Activated effector memory CD4-positive, alpha-beta T cell treated with anti-CD3 and anti-CD28 coated beads, Interleukin-2, amount 50 U/mL, for 16 hours (primary cell): Measurements from ENCODE around the gene TNFAIP8L2.
A peak's percentile ranks its signal among the peaks of the same experiment; 100 is the strongest.

Experiments
- DNase-seq: peaks from one replicate; pipeline ENCODE4 v3.0.0-alpha.2; 2020

The TNFAIP8L2 gene

DNA sequence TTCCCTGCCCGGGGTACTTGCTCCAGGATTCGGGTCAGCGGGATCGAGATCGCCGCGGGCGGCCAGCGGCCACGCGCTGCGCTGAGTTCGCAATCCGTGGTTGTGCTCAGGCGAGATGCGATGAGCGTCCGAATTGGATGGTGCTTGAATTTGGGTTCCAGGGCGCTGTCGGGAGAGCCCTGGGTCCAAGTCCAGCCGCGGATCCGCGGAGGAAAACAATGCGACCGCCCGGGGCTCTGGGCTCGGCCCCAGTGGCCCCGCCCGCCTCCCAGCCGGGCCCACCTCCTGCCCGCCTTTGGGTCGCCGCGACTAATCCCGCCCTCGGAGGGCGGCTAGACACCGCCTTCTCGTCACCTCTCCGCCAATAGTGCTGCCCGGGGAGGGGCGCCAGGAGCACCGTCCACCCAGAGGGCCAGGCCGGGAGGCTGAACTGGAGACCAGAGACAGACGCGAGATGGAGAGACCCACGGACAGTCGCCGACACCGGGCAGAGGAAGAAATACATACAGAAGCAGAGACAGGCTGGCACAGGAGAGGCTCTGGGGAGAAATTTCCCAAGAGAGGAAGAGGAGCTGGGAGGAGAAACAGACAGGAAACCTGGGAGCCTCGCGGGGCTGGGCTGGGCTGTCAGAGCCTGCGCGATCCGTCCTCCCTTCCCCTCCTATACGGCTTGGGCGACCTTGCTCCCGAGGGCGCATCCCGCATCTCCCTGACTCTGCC, 9.9 kb upstream of the TNFAIP8L2 start, which contains the start of gene SEMA6C:
Gene SEMA6C, minus strand, starts transcription at position 220 of the 720 bp plus-strand sequence. CDS start 4,010 bp downstream, outside the sequence.
- DNase-seq = peak; percentile 96

DNA sequence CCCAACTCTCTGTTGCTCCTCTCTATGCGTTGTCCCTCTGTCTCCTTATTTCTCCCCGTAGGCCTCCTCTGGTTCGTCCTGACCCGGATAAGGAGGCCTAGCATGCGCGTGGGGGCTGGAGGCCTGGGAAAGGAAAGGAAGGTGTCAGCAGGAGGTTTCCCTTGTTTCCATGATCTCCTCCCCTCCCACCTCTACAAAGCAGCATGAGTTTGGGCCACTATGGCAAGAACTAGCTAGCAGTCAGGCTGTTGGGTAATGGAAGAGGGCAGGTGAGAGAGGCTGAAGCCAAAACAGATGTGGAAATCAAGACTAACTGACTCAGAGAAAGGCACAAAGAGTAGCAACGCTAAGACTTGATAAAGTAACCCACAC, 9.3 kb upstream of the TNFAIP8L2 start:
- no peak for DNase-seq

DNA sequence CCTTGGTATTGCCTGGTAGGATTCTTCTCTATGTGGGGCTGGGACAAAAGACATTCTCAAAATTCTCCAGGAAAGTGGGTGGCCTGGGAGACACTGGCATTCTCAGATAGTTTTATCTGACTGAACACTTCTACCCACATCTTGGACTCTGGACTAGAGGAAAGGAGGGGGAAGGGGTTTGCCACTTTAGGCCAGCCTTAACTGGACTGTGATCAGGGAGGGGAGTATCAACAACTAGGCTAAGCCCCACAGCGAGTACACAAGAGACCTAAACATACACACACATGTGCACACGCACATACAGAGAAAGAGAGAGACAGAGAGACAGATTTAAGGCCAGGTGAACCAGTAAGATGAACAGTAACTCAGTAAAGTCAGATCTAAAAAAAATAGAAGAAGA, 8.8 kb upstream of the TNFAIP8L2 start:
- DNase-seq = no peak

DNA sequence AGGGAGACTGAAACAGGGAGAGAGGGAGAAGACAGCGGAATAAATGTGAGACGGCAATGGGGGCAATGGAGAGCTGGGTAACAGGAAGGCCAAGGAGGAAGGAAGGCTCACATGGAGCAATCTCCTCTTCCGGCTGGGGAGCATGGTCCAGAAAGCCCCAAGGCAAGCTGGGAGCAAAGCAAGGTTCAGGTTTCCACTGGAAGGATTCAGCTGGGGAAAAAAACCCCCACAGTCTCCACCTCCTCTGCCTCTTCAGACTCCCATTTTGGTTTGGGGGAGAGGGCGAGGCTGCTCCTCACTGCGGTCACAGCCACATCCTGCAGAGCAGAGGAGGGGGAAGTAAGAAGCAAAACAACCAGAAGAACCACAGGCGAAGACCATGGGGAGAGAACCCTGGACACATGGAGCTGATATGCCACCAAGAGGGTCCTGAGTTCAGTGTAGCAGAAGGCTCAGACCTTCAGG, 650 bp downstream of the TNFAIP8L2 start:
- DNase-seq = peak; percentile 85

DNA sequence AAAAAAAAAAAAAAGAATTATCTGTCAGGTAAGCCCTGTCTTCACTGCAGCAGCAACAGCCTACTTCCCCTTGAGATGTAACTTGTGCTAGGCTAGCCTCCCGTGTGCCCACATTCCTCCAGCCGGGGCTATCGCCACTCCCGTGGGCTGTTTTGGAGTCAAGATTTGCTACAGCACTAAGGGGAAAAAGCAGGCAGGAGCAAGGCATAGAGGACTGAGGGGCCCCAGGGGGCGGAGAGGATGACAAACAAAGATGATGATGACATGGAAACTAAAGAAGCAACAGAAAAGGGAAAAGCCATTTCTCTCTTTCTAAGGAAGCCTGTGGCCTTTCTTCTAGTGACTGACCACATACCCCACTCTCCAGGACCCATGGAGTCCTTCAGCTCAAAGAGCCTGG, 1.9 kb downstream of the TNFAIP8L2 start:
- DNase-seq = peak; percentile 71

DNA sequence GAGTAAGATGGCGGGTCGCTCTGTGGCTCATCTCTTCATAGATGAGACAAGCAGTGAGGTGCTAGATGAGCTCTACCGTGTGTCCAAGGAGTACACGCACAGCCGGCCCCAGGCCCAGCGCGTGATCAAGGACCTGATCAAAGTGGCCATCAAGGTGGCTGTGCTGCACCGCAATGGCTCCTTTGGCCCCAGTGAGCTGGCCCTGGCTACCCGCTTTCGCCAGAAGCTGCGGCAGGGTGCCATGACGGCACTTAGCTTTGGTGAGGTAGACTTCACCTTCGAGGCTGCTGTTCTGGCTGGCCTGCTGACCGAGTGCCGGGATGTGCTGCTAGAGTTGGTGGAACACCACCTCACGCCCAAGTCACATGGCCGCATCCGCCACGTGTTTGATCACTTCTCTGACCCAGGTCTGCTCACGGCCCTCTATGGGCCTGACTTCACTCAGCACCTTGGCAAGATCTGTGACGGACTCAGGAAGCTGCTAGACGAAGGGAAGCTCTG, 2.4 kb downstream of the TNFAIP8L2 start:
- no peak for DNase-seq

DNA sequence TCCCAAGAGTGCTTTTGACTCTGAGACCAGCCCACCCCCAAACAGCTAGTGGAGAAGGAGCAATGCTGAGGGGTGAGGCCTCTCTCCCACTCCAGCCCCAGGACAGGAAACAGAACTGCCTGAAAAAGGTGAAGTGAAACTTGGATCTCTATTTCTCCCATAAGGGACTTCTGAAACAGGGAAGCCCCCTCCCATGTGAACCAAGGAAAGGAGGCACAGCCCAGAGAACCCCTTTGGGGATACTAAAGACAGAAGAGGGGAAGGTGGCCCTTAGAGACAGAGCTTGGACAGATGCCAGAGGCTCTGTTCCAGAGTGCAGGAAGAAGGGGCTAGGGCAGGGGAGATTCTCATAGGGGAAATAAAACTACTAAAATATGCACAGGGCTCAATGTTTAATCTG, 2.9 kb downstream of the TNFAIP8L2 start:
- DNase-seq = no peak

DNA sequence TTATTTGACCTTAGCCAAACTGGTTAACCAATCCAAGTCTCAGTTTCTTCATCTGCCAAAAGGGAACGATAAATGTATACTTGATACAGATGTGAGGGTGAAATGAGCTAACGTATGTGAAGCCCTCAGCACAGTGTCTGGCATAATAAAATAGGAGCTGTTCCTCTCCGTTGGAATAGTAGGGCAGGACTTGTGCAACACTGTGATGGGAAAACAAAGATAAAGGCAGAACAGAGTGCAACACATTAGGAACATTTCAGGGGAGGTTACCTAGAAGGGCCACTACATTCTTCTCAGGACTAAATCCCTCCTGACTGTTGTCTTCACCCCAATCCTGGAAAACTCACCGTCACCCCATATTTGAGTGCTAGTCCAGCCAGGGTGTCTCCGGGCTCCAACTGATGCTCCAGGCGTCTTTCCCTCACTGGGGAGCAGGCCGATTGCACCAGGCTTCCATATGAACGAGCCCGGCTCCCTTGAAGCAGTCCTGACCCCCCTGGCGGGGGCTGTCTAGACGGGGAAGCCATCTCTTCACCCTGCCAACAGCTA, 8.4 kb downstream of the TNFAIP8L2 start:
- no peak for DNase-seq

DNA sequence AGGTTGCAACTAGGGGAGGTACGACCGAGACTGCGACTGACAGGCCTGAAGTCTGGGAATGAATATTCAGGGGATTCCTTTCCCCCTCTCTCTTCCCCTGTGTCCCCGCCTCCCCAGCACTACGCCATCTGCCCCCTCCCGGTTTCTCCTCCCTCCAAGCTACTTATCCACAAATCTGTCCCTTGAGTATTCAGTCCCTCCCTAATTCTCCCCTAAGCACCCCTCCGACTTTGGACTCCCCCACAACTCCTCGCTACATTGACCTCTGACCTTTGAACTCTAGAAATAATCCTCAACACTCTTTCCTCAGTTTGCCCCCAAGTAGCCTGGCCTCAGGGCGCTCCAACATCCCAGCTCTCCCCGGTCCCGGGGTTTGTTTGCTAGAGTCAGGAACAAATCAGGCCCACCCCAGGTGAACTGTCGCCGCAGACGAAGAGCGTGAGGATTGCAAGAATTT, 8.9 kb downstream of the TNFAIP8L2 start:
- no peak for DNase-seq

DNA sequence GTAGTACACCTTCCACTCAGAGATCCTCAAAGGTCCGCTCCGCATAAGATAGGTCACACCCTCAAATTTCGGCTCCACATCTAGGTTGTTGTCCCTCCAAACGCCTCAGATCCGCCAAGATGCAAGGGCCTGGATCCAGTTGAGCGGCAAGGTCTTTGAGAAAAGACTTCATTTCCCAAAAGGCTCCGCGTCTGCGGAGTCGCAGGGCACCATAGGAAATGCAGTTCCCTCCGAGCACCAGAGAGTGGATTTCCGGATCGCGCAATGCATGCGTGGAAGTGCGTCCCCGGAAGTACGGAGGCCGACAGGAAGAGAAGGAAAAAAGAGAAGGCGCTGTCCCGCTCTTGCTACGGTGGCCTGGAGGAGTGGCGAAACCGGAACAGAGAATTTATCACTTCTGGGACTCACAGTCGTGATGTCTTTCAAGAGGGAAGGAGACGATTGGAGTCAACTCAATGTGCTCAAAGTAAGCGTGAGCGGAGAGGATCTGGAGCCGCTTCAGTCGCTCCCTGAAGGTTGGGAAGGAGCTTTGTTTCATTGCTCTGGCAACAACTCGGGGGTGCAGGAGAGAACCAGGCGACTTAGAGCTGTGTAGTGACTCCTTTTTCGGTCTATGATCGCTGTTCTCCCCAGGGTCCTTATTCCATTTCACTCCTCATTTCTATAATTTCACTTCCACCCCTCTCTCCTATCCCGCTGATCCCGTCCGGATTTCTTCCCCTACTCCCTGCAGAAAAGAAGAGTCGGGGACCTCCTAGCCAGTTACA, 9.5 kb downstream of the TNFAIP8L2 start, which contains the start of the genes LYSMD1 and SCNM1:
Gene LYSMD1, minus strand, starts transcription at position 165 of the 767 bp plus-strand sequence. CDS start 644 bp downstream, outside the sequence.
Gene SCNM1, plus strand, starts transcription at position 407 of the 767 bp plus-strand sequence. Its CDS starts 9 bp downstream, at position 416.
- peak; percentile 98 for DNase-seq

DNA sequence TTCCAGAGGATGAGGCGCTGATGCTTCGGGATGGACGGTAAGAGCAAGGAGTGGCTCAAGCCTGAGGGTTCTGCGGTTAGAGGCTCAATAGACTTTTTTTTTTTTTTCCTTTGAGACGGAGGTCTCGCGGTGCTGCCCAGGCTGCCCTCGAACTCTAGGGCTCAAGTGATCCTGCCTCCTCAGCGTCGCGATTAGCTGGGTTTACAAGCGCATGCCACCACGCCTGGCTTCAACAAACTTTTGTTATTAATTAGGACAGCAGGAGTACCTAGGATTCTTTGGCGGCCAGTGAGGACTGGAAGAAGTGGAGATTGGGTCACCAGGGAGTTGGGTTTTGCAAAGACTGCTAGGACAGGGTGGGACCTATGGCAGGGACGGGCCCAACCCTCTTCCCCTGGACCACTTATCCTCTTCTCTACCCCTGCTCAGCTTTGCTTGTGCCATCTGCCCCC, 10.1 kb downstream of the TNFAIP8L2 start:
- DNase-seq = no peak

DNA sequence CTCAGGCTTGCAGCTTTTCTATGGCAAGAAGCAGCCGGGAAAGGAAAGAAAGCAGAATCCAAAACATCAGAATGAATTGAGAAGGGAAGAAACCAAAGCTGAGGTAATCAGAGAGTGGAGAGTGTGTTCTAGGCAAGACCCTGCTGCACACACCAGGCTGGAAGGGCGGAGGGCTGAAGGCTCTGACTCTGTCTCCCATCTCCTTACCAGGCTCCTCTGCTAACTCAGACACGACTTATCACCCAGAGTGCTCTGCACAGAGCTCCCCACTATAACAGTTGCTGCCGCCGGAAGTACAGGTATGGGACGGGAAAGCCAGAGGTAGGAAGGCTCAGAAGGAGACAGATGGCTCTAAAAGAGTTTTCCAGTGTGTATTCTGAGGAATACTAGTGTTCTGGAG, 10.7 kb downstream of the TNFAIP8L2 start:
- no peak for DNase-seq

DNA sequence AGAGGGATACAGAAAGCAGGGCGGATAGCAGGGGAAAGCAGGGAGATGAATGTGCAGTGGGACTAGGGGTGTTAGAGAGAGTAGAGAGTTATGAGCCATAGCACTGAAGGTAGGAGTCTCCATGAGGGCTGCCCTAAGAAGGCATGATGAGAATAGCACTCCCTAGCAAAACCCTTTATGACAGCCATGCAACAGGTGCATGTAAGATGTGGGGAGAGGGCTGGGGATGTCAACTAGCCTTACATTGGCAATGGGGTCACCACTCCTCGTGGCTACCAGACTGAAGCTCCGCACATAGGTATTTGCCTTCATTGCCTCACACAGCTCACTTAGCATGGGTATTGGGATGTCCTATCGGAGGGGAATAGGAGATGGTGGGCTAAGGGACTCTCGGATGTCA, 14.7 kb downstream of the TNFAIP8L2 start:
- DNase-seq = no peak

DNA sequence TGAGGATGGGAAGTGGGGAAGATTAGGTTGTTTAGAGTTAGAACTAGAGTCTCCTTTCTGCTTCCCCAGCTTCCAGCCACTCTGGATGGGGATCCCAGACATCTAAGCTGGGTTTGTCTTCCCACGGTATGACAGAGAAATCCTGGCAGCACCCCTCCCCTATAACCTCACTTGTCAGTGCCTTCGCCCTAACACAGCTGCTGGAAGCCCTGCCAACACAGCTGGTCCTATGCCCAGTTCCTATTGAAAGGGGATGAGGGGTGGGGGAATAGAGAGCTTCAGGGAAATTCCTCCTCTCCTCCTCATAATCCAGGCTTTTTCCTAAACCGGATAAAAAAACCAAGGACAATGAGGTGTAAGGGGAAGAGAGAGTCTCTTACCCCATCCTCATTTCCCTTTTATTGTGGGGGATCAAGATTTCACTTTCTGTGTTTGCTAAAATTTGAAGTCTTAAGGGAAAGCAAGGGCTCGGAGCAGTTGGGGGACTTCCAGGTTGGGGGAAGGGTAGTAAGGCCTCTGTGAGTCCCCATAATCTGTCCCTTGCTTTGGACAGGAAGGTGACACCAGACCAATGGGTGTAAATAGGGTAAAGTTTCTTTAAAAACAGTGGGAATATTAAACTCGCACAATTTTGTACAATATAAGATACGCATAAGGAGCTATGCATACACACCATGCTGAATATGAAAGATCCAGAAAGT, 18.7 kb downstream of the TNFAIP8L2 start:
- DNase-seq = no peak

DNA sequence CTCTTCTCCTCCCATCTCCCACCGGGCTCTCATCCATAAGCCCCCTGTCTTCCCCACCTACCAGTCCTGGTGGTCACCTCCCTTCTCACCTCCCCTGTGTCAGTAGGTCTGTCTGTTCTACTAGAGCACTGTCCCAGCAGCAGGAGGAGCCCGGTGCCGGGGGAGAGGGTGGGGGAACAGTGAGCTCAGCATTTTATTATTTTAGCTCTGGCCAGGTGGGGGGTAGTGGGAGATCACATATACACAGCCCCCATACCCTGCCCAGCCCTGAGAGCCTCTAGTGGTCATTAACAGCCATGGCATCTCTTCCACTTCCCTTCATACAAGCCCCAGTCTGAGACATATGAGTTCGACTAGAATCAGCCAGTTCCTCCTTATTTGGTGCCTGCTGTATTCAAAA, 19.4 kb downstream of the TNFAIP8L2 start, which contains the start of gene TMOD4:
Gene TMOD4, minus strand, starts transcription at position 119 of the 400 bp plus-strand sequence. CDS start 1,106 bp downstream, outside the sequence.
- DNase-seq = no peak

DNA sequence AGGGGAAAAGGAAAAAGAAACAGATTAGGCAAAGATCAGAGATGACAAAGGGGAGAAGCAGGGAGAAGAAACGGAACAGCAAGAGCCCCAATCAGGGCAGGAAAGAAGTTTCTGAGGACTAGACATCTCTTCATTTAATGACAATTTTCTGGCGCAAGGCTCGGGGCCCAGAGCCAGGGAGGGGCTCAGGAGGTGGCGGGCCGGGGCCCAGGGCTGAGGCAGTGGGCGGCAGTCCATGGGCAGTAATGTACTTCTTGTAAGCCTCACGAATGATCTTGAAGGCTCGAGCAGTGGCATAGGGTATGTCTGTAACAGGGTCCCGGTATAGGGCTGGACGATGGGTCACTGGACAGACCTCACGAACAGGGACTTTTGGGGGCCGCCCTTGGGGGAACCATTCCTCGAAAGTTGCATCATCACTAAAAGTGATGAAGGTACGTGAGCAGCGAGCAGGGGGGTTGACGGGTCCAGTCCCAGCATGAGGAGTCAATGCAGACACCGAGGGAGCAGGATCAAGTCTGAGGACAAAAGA, 20.1 kb downstream of the TNFAIP8L2 start:
- DNase-seq = no peak

DNA sequence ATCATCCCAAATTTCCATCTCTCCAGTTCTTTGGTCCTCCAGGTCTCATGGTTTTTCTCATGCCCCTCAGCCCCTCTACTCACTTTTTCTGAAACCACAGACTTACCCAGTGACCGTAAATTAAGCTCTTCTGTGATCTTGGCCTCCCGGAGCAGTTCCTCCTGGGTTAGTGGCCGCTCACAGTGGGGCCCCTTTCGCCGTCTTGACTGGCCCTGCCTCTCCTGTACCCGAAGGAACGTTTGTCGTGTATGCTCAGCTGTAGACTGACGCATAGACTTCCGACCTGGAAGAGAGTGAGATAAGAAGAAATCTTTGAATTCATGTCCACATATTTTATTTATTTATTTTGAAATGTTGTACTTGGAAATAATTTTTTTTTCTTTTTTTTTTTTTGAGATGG, 27.8 kb downstream of the TNFAIP8L2 start:
- no peak for DNase-seq

DNA sequence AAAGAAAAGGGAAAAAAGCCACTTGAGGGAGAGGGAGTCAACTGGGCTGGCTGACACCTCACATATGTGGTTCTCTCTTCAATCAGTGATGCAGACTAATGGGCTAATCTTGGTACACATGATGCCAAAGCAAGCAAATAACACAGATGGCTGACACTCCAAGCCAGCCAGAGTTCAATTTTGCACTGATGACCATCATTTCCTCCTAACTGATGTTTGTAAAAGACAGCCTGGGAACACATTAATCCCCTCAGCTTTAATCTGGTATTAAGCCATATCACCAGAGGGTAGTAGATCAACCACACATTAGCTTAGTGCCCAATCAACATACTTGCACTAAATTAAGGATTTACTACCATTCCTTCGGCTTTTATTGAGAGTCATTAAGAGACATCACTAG, 30.8 kb downstream of the TNFAIP8L2 start:
- DNase-seq = no peak

DNA sequence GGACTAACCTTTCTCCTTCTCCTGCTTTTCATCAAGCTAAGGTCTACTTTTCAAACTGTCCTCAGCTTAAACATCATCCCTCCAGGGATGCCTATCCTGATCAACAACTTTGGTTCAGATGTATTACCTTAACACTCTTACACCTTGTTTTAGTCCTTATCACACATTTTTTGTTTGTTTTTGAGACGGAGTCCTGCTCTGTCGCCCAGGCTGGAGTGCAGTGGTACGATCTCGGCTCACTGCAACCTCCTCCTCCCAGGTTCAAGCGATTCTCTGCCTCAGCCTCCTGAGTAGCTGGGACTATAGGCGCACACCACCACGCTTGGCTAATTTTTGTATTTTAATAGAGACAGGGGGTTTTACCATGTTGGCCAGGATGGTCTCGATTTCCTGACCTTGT, 32.2 kb downstream of the TNFAIP8L2 start:
- DNase-seq = peak; percentile 53

DNA sequence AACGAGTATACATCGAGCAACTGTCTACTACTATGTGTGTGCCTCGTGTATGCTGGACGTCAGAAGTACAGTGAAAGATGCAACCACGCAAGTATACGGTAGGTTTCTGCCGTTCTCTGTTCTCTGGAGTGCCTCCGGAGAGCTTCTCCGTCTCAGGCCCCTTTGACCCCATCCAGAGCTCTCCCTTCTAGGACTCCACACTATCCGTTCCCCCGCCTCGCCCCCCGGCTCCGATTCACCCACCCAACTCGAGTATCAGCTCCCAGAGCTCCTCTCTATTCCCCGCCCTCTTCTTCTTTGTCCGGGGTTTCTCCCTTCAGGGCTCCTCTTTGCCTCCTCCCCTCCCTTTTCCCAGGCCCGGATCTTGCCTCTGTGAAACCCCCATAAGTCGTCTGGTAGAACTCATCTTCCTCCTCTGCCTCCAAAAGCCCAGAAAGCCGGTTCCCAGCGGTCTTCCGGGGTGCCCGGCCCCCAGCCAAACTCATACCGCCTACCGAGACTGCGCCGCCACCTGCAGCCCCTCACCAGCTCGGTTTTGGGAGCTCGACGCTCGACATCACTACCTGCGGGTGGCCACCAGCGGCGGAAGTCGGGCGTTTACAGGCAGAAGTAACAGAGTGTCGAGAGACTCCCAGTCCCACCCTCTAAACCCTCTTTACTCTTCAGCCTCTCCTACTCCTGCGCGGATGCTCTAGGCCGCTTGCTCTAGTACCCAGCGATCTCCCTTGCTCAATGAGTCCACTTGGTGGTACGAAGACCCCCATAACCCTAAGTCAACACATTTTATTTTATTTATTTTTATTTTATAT, 33.4 kb downstream of the TNFAIP8L2 start, which contains the start of gene VPS72:
Gene VPS72, minus strand, starts transcription at position 561 of the 809 bp plus-strand sequence. Its CDS starts 76 bp downstream, at position 485.
- peak; percentile 95 for DNase-seq

DNA sequence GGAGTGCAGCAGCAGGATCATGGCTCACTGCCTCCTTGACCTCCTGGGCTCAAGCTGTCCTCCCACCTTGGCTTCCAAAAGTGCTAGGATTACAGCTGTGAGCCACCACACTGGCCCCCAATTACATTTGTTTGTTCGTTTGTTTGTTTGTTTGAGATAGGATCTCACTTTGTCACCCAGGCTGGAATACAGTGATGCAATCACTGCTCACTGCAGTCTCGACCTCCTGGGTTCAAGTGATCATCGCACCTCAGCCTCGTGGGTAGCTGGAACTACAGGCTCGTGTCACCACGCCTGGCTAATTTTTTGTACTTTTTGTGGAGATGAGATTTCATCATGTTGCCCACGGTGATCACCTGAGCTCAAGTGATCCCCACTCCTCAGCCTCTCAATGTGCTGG, 35.6 kb downstream of the TNFAIP8L2 start:
- DNase-seq = peak; percentile 21
